ENCODE data around the gene MDM2. TPM values are rescaled to one million over a fixed set of nuclear protein-coding genes. Genes with fewer than 3 reads are reported as not detected.

Gene MDM2
- total RNA-seq, 1 experiment from 2014 or later, result 97.1 TPM

DNA sequence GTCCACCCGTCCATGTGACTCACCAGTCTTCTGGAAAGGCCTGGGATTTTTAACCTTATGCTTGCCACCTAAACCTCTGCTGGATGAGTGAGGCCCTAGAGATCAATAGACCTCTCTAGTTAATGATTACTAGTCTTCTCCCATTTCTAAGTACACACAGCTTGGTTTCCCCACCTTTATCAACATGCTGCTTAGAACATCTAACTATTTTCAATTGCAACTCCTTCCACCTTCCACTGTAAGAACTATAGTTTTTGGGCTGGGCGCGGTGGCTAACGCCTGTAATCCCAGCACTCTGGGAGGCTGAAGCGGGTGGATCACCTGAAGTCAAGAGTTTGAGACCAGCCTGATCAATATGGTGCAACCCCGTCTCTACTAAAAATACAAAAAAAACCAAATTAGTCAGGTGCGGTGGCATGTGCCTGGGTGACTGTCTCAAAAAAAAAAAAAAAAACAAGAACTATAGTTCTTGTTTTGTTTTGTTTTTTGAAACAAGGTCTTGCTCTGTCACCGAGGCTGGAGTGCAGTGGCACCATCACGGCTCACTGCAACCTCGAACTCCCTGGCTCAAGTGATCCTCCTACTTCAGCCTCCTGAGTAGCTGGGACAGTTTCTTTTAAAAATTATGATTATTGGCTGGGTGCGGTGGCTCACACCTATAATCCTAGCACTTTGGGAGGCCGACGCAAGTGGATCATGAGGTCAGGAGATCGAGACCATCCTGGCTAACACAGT, 18.7 kb upstream of the MDM2 start:
- BruUV-seq (replicated peaks), result no TSS peak
- CTCF ChIA-PET, result no interaction called here
- intact Hi-C loops (cut with micrococcal nuclease; ENCODE audit: unreplicated experiment), result loop anchor here (5.0 kb wide), 1 partner anchor 42 kb away; the partner anchor contains the start of gene SLC35E3
- no peaks in the 10 kb centered on the region for H3K36me3 Mint-ChIP-seq (ENCODE audit: insufficient read depth, unreplicated experiment)
- H3K27me3 Mint-ChIP-seq (ENCODE audit: unreplicated experiment), result no peaks in the 10 kb centered on the region
- peaks cover 24% of the 10 kb centered on the region for H3K4me1 Mint-ChIP-seq (ENCODE audit: low read depth, unreplicated experiment)
- TF ChIP-seq, protein P1, sequence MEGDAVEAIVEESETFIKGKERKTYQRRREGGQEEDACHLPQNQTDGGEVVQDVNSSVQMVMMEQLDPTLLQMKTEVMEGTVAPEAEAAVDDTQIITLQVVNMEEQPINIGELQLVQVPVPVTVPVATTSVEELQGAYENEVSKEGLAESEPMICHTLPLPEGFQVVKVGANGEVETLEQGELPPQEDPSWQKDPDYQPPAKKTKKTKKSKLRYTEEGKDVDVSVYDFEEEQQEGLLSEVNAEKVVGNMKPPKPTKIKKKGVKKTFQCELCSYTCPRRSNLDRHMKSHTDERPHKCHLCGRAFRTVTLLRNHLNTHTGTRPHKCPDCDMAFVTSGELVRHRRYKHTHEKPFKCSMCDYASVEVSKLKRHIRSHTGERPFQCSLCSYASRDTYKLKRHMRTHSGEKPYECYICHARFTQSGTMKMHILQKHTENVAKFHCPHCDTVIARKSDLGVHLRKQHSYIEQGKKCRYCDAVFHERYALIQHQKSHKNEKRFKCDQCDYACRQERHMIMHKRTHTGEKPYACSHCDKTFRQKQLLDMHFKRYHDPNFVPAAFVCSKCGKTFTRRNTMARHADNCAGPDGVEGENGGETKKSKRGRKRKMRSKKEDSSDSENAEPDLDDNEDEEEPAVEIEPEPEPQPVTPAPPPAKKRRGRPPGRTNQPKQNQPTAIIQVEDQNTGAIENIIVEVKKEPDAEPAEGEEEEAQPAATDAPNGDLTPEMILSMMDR (IDR thresholded peaks at IDR 0.05; ENCODE audit: unreplicated experiment), result no peak
- no peak overlapping the region for H3K4me3 Mint-ChIP-seq (ENCODE audit: low read depth, unreplicated experiment)
- H3K9me3 Mint-ChIP-seq (ENCODE audit: low read depth, unreplicated experiment), result no peaks in the 10 kb centered on the region
- DNase-seq, result no peak
- H3K27ac Mint-ChIP-seq (ENCODE audit: unreplicated experiment), result no peak overlapping the region

DNA sequence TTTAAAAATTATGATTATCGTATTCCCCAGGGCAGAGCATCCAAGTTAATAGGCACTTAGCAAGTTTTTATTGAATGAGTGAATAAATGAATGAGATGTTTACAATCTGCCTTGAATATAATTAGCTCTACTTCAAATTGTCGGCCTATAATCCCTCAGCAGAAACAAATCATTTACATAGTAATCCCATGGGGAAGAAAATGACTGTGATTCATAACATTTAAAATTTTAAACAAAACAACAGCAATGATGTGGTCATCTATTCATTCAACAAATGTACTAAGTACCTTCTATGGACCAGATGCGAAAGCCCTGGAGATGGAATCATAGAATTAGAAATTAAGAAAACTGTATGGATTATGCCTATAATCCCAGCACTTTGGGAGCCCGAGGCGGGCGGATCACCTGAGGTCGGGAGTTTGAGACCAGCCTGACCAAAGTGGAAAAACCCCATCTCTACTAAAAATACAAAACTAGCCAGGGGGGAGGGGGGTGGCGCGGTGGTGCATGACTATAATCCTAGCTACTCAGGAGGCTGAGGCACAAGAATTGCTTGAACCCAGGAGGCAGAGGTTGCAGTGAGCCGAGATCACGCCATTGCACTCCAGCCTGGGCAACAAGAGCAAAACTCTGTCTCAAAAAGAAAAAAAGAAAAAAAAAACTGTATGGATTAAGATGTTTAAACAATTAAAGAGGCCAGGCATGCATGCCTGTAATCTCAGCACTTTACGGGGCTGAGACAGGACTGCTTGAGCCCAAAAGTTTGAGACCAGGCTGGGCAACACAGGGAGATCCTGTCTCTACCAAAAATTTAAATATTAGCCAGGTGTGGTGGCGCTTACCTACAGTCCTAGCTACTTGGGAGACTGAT, 17.7 kb upstream of the MDM2 start:
- Mint-ChIP-seq H3K27me3 (ENCODE audit: unreplicated experiment) (no peaks in the 10 kb centered on the region), H3K4me3 (ENCODE audit: low read depth, unreplicated experiment) (no peak overlapping the region), H3K9me3 (ENCODE audit: low read depth, unreplicated experiment) (no peaks in the 10 kb centered on the region), H3K36me3 (ENCODE audit: insufficient read depth, unreplicated experiment) (no peaks in the 10 kb centered on the region), H3K27ac (ENCODE audit: unreplicated experiment) (no peak overlapping the region), H3K4me1 (ENCODE audit: low read depth, unreplicated experiment) (peaks cover 20% of the 10 kb centered on the region)
- intact Hi-C loops (cut with micrococcal nuclease; ENCODE audit: unreplicated experiment), result no loop called here
- no TSS peak for BruUV-seq (replicated peaks)
- DNase-seq, result no peak
- TF ChIP-seq, protein P1 (IDR thresholded peaks at IDR 0.05; ENCODE audit: unreplicated experiment), result no peak
- CTCF ChIA-PET, result no interaction called here

- Mint-ChIP-seq H3K27ac (ENCODE audit: unreplicated experiment) (no peak overlapping the region), H3K36me3 (ENCODE audit: insufficient read depth, unreplicated experiment) (no peaks in the 10 kb centered on the region), H3K4me1 (ENCODE audit: low read depth, unreplicated experiment) (peaks cover 15% of the 10 kb centered on the region), H3K27me3 (ENCODE audit: unreplicated experiment) (no peaks in the 10 kb centered on the region), H3K9me3 (ENCODE audit: low read depth, unreplicated experiment) (no peaks in the 10 kb centered on the region), H3K4me3 (ENCODE audit: low read depth, unreplicated experiment) (no peak overlapping the region)
- TF ChIP-seq, protein P1 (IDR thresholded peaks at IDR 0.05; ENCODE audit: unreplicated experiment), result no peak
- CTCF ChIA-PET, result no interaction called here
- no TSS peak for BruUV-seq (replicated peaks)
- no peak for DNase-seq
- intact Hi-C loops (cut with micrococcal nuclease; ENCODE audit: unreplicated experiment), result no loop called here
Observed at GRCh38 chr12:68790952-68791234, 17.1 kb upstream of the MDM2 start.

- no peaks in the 10 kb centered on the region for H3K27me3 Mint-ChIP-seq (ENCODE audit: unreplicated experiment)
- BruUV-seq (replicated peaks), result no TSS peak
- H3K4me3 Mint-ChIP-seq (ENCODE audit: low read depth, unreplicated experiment), result no peak overlapping the region
- CTCF ChIA-PET, result interaction anchor here (1.6 kb wide), 1 partner anchor 16 kb away, joined by 6 read pairs; the partner anchor contains the start of gene MDM2
- TF ChIP-seq, protein P1 (IDR thresholded peaks at IDR 0.05; ENCODE audit: unreplicated experiment), result no peak
- peaks cover 14% of the 10 kb centered on the region for H3K4me1 Mint-ChIP-seq (ENCODE audit: low read depth, unreplicated experiment)
- no peaks in the 10 kb centered on the region for H3K9me3 Mint-ChIP-seq (ENCODE audit: low read depth, unreplicated experiment)
- no peak for DNase-seq
- intact Hi-C loops (cut with micrococcal nuclease; ENCODE audit: unreplicated experiment), result no loop called here
- no peak overlapping the region for H3K27ac Mint-ChIP-seq (ENCODE audit: unreplicated experiment)
- H3K36me3 Mint-ChIP-seq (ENCODE audit: insufficient read depth, unreplicated experiment), result no peaks in the 10 kb centered on the region
Observed at GRCh38 chr12:68791897-68792481, 16.0 kb upstream of the MDM2 start.
